Measurements from ENCODE around the gene SYNC.

DNA sequence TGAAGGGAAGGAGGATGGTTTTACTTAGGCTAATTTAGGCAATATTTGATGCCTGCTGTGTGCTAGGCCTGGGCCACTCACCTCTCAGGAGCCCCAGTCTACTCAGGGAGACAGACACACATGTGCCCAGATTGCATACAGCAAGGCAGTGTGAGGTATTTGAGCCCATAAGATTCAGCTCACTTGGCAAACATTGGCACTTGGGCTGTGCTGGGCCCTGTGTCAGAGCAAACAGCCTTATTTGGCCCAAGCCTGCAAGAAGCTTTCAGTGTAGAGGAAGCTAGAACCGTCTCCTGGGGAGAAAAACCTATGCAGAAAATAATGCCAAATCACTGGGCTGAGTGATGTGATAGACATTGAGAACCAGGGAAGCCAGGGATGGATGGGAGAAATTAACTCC is 3.9 kb upstream of the SYNC start:
- TF ChIP-seq, protein P1, sequence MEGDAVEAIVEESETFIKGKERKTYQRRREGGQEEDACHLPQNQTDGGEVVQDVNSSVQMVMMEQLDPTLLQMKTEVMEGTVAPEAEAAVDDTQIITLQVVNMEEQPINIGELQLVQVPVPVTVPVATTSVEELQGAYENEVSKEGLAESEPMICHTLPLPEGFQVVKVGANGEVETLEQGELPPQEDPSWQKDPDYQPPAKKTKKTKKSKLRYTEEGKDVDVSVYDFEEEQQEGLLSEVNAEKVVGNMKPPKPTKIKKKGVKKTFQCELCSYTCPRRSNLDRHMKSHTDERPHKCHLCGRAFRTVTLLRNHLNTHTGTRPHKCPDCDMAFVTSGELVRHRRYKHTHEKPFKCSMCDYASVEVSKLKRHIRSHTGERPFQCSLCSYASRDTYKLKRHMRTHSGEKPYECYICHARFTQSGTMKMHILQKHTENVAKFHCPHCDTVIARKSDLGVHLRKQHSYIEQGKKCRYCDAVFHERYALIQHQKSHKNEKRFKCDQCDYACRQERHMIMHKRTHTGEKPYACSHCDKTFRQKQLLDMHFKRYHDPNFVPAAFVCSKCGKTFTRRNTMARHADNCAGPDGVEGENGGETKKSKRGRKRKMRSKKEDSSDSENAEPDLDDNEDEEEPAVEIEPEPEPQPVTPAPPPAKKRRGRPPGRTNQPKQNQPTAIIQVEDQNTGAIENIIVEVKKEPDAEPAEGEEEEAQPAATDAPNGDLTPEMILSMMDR (IDR thresholded peaks at IDR 0.05; ENCODE audit: control extremely low read depth in 1 of 3, insufficient read depth in 1 of 3, low read depth in 1 of 3, low read length in 3 of 3): no peak
- TF ChIP-seq, protein P2, sequence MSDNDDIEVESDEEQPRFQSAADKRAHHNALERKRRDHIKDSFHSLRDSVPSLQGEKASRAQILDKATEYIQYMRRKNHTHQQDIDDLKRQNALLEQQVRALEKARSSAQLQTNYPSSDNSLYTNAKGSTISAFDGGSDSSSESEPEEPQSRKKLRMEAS (IDR thresholded peaks at IDR 0.05): no peak
- TF ChIP-seq EGR1 (IDR thresholded peaks at IDR 0.05; ENCODE audit: borderline replicate concordance, low read depth, low read length): no peak
- no peak for TF ChIP-seq TCF12 (IDR thresholded peaks at IDR 0.05; ENCODE audit: low read depth, low read length)
- no peak for TF ChIP-seq CBX5 (IDR thresholded peaks at IDR 0.05; ENCODE audit: low read depth, low read length)
- no peak for TF ChIP-seq SAP30 (IDR thresholded peaks at IDR 0.05; ENCODE audit: insufficient read depth, insufficient replicate concordance, low read length)
- no peak for TF ChIP-seq SUZ12 (IDR thresholded peaks at IDR 0.05; ENCODE audit: low read length)
